ENCODE data around the gene TWNK.
"Not testable (repeated sequence)": the region's sequence is repeated elsewhere in the genome, so short reads cannot be mapped to it uniquely, and the experiment has no call there.

The TWNK gene

DNA sequence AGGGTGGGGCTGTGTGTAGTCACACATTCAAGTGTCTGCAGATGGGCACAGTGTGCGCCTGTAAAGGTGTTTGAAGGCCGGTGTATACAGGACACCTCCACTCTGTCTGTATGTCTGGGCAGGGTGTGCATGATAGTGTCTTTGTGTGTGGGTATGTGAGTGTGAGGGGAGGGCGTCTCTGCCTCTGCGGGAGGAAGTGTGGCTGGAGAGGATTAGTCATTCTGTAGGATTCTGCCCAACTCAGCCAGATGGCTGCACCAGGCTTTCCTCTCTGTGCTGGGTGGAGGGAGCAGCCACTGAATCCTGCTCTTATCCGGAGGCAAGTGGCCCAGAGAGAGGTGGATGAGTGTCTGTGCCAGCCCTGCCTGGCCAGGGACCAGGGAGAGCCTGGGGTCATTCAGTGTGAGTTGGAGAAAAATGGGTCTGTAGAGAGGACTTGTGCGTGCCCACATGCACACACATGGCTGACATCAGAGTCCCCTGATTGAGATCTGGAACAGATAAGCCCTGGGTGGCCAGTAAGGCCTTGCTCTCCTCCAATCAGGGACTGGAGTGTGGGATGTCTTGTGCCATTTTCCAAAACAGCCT, 45.4 kb downstream of the TWNK start:
- DNase-seq = peak; percentile 81

DNA sequence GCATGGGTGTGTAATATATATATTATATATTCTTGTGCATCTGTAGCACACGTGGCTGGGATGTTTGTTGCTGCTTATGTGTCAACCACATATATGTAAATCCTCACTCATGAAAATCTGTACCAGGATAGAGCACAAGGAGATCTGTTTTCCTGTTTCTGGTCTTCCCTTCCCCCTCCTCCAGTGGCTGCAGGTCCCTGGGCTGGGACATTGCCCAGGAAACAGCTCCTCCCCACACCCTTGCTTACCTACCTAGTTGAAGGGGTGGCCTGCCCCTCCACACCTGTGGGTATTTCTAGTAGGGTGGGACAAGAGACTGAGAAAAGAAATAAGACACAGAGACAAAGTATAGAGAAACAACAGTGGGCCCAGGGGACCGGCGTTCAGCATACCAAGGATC, 45.9 kb downstream of the TWNK start:
- no peak for DNase-seq

GRCh38 chr10:101034404-101034803, 47.1 kb downstream of the TWNK start:
- not testable (repeated sequence) for DNase-seq

GRCh38 chr10:101035314-101035713, 48.0 kb downstream of the TWNK start:
- no peak for DNase-seq

GRCh38 chr10:101035916-101036702, 48.8 kb downstream of the TWNK start:
- no peak for DNase-seq

DNA sequence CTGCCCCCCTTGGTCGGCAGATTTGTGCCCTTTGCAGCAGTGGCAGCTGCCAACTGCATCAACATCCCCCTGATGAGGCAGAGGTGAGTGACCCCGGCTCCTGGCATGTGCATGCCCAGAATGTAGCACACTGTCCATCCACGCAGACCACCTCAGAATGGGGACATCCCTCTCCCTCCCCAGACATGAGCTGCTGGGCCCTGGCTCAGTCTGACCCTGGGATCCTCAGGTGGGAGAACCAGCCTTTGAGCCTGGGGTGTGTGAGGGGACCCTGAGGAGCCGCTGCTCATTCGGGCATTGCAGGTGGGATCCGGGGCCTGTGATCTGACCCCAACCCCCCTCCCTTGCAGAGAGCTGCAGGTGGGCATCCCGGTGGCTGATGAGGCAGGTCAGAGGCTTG, 49.4 kb downstream of the TWNK start:
- DNase-seq = no peak

GRCh38 chr10:101038484-101038883, 51.1 kb downstream of the TWNK start:
- DNase-seq = no peak

DNA sequence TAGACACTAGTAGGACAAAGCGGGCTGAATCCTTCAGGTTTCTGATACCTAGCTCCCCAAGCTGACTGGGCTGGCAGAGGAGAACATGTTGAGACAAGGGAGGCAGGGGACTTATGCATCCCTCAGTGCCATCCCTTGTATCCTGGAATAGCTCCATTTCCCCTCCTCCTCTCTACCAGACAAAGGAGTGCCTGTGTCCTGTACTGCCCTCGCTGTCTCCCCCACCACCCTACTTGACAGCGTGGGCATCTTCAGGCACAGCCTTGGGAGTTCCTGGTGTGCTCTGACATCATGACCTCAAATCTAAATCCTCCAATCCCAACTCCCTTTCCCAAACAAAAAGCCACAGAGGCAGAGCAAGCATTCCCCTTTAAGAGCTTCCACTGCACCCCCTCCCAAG, 52.7 kb downstream of the TWNK start:
- no peak for DNase-seq

GRCh38 chr10:101040851-101041250, 53.5 kb downstream of the TWNK start:
- DNase-seq = no peak

DNA sequence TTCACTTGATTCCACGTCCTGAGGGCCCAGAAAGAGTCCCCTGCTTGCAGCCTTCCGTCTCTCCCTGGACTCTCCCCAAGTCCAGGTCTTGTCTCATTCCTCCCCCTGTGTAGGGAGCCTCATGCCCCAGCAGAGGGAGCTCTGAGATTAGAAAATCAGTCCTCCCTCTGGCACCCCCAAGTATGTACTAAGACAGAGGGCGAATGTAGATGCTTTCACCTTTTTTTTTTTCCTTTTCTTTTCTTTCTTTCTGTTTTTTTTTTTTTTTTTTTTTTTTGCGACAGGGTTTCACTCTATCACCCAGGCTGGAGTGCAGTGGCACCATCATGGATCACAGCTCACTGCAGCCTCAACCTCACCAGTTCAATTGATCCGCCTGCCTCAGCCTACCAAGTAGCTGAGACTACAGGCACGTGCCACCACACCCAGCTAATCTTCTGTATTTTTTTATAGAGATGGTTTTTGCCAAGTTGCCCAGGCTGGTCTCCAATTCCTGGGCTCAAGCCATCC, 54.0 kb downstream of the TWNK start:
- peak; percentile 94 for DNase-seq

- no peak for DNase-seq
These were observed 54.8 kb downstream of the TWNK start for GRCh38 chr10:101042118-101042517.

DNA sequence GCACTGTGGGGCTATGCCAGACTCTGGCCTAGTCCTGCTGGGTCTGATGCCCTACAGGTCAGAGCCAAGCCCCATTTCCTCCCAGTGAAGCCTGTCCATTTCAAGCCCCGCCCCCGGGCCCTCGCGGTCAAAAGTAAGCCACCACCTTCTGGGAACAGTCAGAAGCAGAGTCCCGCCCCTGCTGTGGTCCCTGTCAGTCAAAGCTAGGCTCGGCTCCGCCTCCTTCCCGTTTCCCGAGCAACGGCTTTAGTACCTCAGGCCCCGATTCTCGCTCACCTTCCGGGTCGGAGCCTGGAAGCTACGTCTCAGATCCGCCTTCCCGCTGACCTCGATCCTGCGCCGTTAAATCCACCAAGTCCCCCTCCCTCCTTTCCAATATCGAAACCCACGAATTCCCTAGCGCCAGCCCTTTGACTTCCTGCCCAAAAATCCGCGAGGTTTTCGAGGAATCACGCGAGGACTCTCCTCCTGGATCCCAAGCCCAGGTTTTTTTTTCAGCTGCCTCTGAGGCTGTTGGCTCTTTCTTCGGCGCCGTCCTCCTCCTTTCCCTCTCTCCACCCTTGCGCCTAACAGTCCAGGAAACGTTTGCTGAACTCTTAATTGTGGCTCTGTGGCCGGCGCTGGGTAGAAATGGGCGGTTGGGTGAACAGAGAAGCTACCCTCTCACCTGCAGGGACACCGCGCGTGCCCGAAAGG, 55.5 kb downstream of the TWNK start:
- DNase-seq = peak; percentile 99

GRCh38 chr10:101043363-101043707, 56.0 kb downstream of the TWNK start:
- no peak for DNase-seq

Data from hematopoietic multipotent progenitor cell treated with erythropoietin and hydrocortisone succinate and interleukin-3 and kit ligand, for 6 days (in vitro differentiated cells).